Measurements from ENCODE around the gene NSF. TPM values are rescaled to one million over a fixed set of nuclear protein-coding genes. Genes with fewer than 3 reads are reported as not detected.

NSF gene
- total and polyA plus RNA-seq, 2 donors (not counting 3 experiments of a cell fraction or from before 2014, with no cell fraction given): 18.5 to 43.7 TPM

DNA sequence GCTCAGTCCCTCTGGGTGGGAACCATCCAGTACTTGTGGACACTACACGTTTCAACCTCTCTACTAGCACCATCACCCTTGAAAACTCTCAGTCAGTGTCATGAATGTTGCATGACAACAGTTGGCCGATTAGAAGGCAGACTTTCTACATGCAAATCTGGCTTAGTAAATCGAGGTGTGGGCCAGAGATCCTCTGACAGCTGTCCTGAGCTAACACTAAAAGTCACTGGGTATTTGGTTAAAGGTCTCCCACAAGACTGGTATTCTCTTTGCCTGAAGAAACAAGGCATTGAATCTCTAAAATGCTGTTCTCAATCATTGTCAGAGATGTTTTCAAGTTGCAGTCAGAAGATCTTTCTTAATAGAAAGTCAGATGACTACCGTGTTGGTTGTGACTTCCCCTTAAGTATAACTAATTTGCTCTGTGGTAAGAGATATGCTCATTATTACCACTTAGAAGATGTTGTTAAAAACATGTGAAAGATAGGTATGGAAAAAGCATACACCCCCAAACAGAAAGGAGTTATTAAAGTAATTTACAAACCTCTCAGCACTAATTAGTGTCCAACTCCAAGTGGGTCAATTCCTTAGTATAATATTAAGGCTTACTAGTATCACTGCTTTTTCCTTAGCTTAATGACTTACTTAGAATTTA lies 165.7 kb downstream of the NSF start:
- ChIA-PET CTCF (no interaction called here), POLR2A (no interaction called here)
- Histone ChIP-seq H2AFZ (ENCODE audit: low read depth, low read length) (no peak overlapping the region), H3K9me1 (replicated peaks; ENCODE audit: control insufficient read depth, extremely low read depth, insufficient read depth, low read length) (no peaks in the 10 kb centered on the region), H4K20me1 (replicated peaks; ENCODE audit: control insufficient read depth, extremely low read depth, insufficient read depth, low read length) (no peaks in the 10 kb centered on the region), H3K4me3 (replicated peaks in 1 of 3; ENCODE audit: insufficient read depth in 1 of 3, low read depth in 1 of 3, low read length in 3 of 3) (no peak overlapping the region), H3K27ac (ENCODE audit: insufficient read depth, low read depth, low read length) (no peak overlapping the region), H3K9me3 (replicated peaks; ENCODE audit: control insufficient read depth, insufficient read depth, low read length) (no peaks in the 10 kb centered on the region), H3K4me1 (ENCODE audit: control insufficient read depth, extremely low read depth, insufficient read depth, low read length) (no peaks in the 10 kb centered on the region), H3K79me2 (ENCODE audit: control insufficient read depth, insufficient read depth, low read length) (no peaks in the 10 kb centered on the region), H3K9ac (replicated peaks; ENCODE audit: extremely low read depth, insufficient read depth, low read length) (no peak overlapping the region), H3K27me3 (ENCODE audit: control insufficient read depth in 2 of 2, insufficient read depth in 2 of 2, low read length in 2 of 2) (no peaks in the 10 kb centered on the region), H3K36me3 (ENCODE audit: control insufficient read depth in 2 of 2, extremely low read depth in 1 of 2, insufficient read depth in 2 of 2, low read length in 2 of 2) (peaks cover 0 to 2% of the 10 kb centered on the region in 2 experiments), H3K4me2 (ENCODE audit: insufficient read depth, low read length) (no peak overlapping the region)
- intact Hi-C loops (cut with micrococcal nuclease) (no loop called here), dilution Hi-C loops (cut with MboI; ENCODE audit: extremely low pct_ligation_motif_present, low sequenced_read_pairs) (no loop called here)
- DNase-seq (ENCODE audit: low read depth, low spot score) (no peak), FAIRE-seq (no peak)
- no peak for TF ChIP-seq FOS (IDR thresholded peaks at IDR 0.05; ENCODE audit: borderline replicate concordance, insufficient read depth, low read length)
- no peak for TF ChIP-seq GATA2 (IDR thresholded peaks at IDR 0.05; ENCODE audit: insufficient read depth, insufficient read length, low read depth, low read length)
- TF ChIP-seq JUN (IDR thresholded peaks at IDR 0.05; ENCODE audit: borderline replicate concordance, insufficient read depth, insufficient read length, low read depth): no peak
- no peak for TF ChIP-seq MYC (IDR thresholded peaks at IDR 0.05; ENCODE audit: low read depth, low read length)
- TF ChIP-seq, protein P1, sequence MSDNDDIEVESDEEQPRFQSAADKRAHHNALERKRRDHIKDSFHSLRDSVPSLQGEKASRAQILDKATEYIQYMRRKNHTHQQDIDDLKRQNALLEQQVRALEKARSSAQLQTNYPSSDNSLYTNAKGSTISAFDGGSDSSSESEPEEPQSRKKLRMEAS (IDR thresholded peaks at IDR 0.05; ENCODE audit: insufficient read depth, insufficient read length): no peak
- TF ChIP-seq POLR2A (IDR thresholded peaks at IDR 0.05; ENCODE audit: low read depth, low read length): no peak
- TF ChIP-seq POLR2AphosphoS5 (IDR thresholded peaks at IDR 0.05; ENCODE audit: insufficient read depth, low read depth, low read length): no peak
- TF ChIP-seq, protein P2, sequence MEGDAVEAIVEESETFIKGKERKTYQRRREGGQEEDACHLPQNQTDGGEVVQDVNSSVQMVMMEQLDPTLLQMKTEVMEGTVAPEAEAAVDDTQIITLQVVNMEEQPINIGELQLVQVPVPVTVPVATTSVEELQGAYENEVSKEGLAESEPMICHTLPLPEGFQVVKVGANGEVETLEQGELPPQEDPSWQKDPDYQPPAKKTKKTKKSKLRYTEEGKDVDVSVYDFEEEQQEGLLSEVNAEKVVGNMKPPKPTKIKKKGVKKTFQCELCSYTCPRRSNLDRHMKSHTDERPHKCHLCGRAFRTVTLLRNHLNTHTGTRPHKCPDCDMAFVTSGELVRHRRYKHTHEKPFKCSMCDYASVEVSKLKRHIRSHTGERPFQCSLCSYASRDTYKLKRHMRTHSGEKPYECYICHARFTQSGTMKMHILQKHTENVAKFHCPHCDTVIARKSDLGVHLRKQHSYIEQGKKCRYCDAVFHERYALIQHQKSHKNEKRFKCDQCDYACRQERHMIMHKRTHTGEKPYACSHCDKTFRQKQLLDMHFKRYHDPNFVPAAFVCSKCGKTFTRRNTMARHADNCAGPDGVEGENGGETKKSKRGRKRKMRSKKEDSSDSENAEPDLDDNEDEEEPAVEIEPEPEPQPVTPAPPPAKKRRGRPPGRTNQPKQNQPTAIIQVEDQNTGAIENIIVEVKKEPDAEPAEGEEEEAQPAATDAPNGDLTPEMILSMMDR (IDR thresholded peaks at IDR 0.05; ENCODE audit: extremely low read depth in 1 of 2, insufficient read depth in 1 of 2, low read depth in 1 of 2, low read length in 2 of 2): no peak
- no peak for TF ChIP-seq EZH2 (IDR thresholded peaks at IDR 0.05; ENCODE audit: borderline replicate concordance, low read depth, low read length, severe bottlenecking)
- no TSS peak for BruUV-seq (replicated peaks)
